HepG2 (cell line): Measurements from ENCODE around the gene DENND10. TPM values are rescaled to one million over a fixed set of nuclear protein-coding genes. Genes with fewer than 3 reads are reported as not detected.
A peak's percentile ranks its signal among the peaks of the same experiment; 100 is the strongest.

Source experiments
- CEBPG ChIP-seq: IDR thresholded peaks from 2 replicates; pipeline ENCODE4 v1.6.1; 2016
- EED ChIP-seq: sonication (generic); formaldehyde crosslinking; IDR thresholded peaks from 2 replicates; pipeline ENCODE4 v1.5.0; 2020; ENCODE audit warnings: mild to moderate bottlenecking, missing genetic modification reagents
- EP300 ChIP-seq, 3 experiments: sonication (generic) in 1 of 3; formaldehyde crosslinking in 1 of 3; IDR thresholded peaks; 2 replicates each; pipeline versions ENCODE4 v1.5.1 to v1.6.1; 2011 to 2020; ENCODE audit warnings: low read depth in 2 of 3, low read length in 2 of 3, borderline replicate concordance in 1 of 3, improper control_type of control experiment in 1 of 3, mild to moderate bottlenecking in 1 of 3, missing genetic modification reagents in 1 of 3, moderate library complexity in 1 of 3
- MTA1 ChIP-seq: sonication (generic); formaldehyde crosslinking; IDR thresholded peaks from 2 replicates; pipeline ENCODE4 v1.4.0; 2020; ENCODE audit warnings: missing genetic modification reagents, mild to moderate bottlenecking, borderline replicate concordance
- MTF2 ChIP-seq: sonication (generic); formaldehyde crosslinking; IDR thresholded peaks from 2 replicates; pipeline ENCODE4 v1.5.0; 2020; ENCODE audit warnings: missing genetic modification reagents, borderline replicate concordance
- POLR2G ChIP-seq: fragments of 200-400 bp; formaldehyde crosslinking; IDR thresholded peaks from 2 replicates; pipeline ENCODE4 v1.6.1; 2018; ENCODE audit warnings: mild to moderate bottlenecking, low read depth, low read length, moderate library complexity
- RAD21 ChIP-seq: fragments of 450-650 bp; formaldehyde crosslinking; IDR thresholded peaks from 2 replicates; pipeline ENCODE4 v1.5.0; 2020; ENCODE audit warnings: mild to moderate bottlenecking
- REL ChIP-seq: sonication (generic); formaldehyde crosslinking; conservative IDR thresholded peaks from 2 replicates; pipeline ENCODE4 v1.8.0; 2022; ENCODE audit warnings: mild to moderate bottlenecking, missing genetic modification reagents, moderate library complexity
- SIN3B ChIP-seq: fragments of 150-350 bp; IDR thresholded peaks from 2 replicates; pipeline ENCODE4 v1.6.1; 2014; ENCODE audit warnings: low read length
- SRSF9 ChIP-seq: fragments of 200-400 bp; formaldehyde crosslinking; IDR thresholded peaks from 2 replicates; pipeline ENCODE4 v1.6.1; 2018; ENCODE audit warnings: borderline replicate concordance, mild to moderate bottlenecking, low read depth, low read length; ENCODE audit not compliant: insufficient read depth, poor library complexity, severe bottlenecking
- TFDP1 ChIP-seq: IDR thresholded peaks from 2 replicates; pipeline ENCODE4 v1.6.1; 2016; ENCODE audit warnings: missing compliant biosample characterization, missing genetic modification reagents, borderline replicate concordance
- ZBED4 ChIP-seq: sonication (generic); formaldehyde crosslinking; IDR thresholded peaks from 2 replicates; pipeline ENCODE4 v1.4.0; 2020; ENCODE audit warnings: missing genetic modification reagents, borderline replicate concordance
- ZHX1 ChIP-seq: sonication (generic); formaldehyde crosslinking; IDR thresholded peaks from 2 replicates; pipeline ENCODE4 v1.8.1; 2022; ENCODE audit warnings: low read depth, mild to moderate bottlenecking, missing genetic modification reagents
- ZMYM4 ChIP-seq: sonication (generic); formaldehyde crosslinking; IDR thresholded peaks from 2 replicates; pipeline ENCODE4 v1.8.1; 2023; ENCODE audit warnings: mild to moderate bottlenecking, missing genetic modification reagents
- ZNF251 ChIP-seq: sonication (generic); formaldehyde crosslinking; IDR thresholded peaks from 2 replicates; pipeline ENCODE4 v1.9.0; 2021; ENCODE audit warnings: mild to moderate bottlenecking, missing genetic modification reagents
- ZNF503 ChIP-seq: sonication (generic); formaldehyde crosslinking; IDR thresholded peaks from 2 replicates; pipeline ENCODE4 v1.4.0; 2020; ENCODE audit warnings: missing genetic modification reagents
- ZNF562 ChIP-seq: sonication (generic); formaldehyde crosslinking; IDR thresholded peaks from 2 replicates; pipeline ENCODE4 v1.8.0; 2022; ENCODE audit warnings: missing genetic modification reagents, borderline replicate concordance
- ZSCAN21 ChIP-seq: sonication (generic); formaldehyde crosslinking; IDR thresholded peaks from 2 replicates; pipeline ENCODE4 v1.8.0; 2022; ENCODE audit warnings: mild to moderate bottlenecking, missing genetic modification reagents, moderate library complexity, borderline replicate concordance
- polyA plus RNA-seq, 8 experiments: library from polyadenylated mRNA; depleted of rRNA in 3 of 8; stranded (reverse) in 7 of 8; unstranded in 1 of 8; fragments of >200 nt; fragmentation: Illumina TruSeq in 4 of 8; extraction: Trizol in 4 of 8; gene quantifications; 2 replicates each; pipeline versions ENCODE4 v1.2.1 to v1.2.3, GENCODE V29; 2011 to 2016; ENCODE audit warnings: low read depth in 4 of 8, missing spikeins in 1 of 8, mixed read lengths in 1 of 8; ENCODE audit not compliant: insufficient read depth in 1 of 8
- total RNA-seq, 5 experiments: library from RNA; depleted of rRNA; stranded (reverse); fragments of >200 nt; fragmentation: Illumina TruSeq; extraction: Trizol; gene quantifications; 2 replicates each; pipeline ENCODE4 v1.2.3, GENCODE V29; 2016; ENCODE audit warnings: low read depth in 1 of 5

The DENND10 gene
- total and polyA plus RNA-seq, 2 of the 13 experiments (the other 11 are each of a cell fraction or from before 2014, with no cell fraction given): 43.7 to 78.8 TPM

- peak; percentile 38 for TF ChIP-seq ZMYM4 (CRISPR knock-in tag)
- TF ChIP-seq TFDP1 (CRISPR knock-in tag): no peak
- TF ChIP-seq ZNF251 (CRISPR knock-in tag): no peak
- 0 out of 2 replicates have a peak, but pooled peaks have one; percentile 43 for TF ChIP-seq ZSCAN21
- no peak for TF ChIP-seq ZNF562
- TF ChIP-seq RAD21 (CRISPR knock-in tag): no peak
- TF ChIP-seq ZBED4 (CRISPR knock-in tag): peak; percentile 87; the same call in 1 of the 2 replicates
- peak; percentile 20 to 93; a peak in 3 of 4 replicates for TF ChIP-seq EP300 (IDR thresholded peaks at IDR 0.05; ENCODE audit: low read depth in 2 of 2, low read length in 2 of 2)
- TF ChIP-seq EP300 (CRISPR knock-in tag; IDR thresholded peaks at IDR 0.05; ENCODE audit: borderline replicate concordance): peak; percentile 84
- no peak for TF ChIP-seq SIN3B
- TF ChIP-seq MTF2 (CRISPR knock-in tag): no peak
- peak; percentile 89 for TF ChIP-seq CEBPG (CRISPR knock-in tag)
- TF ChIP-seq ZHX1: peak; percentile 75
- TF ChIP-seq MTA1: no peak; the same call in 1 of the 2 replicates
- no peak for TF ChIP-seq SRSF9
- TF ChIP-seq EED (CRISPR knock-in tag): no peak
- TF ChIP-seq REL (CRISPR knock-in tag): no peak
- TF ChIP-seq ZNF503 (CRISPR knock-in tag): peak; percentile 91
- no peak for TF ChIP-seq POLR2G
Observed at GRCh38 chr10:119120413-119120867, 16.5 kb downstream of the DENND10 start (continued).
